Measurements from ENCODE around the gene FHIT. TPM values are rescaled to one million over a fixed set of nuclear protein-coding genes. Genes with fewer than 3 reads are reported as not detected.

FHIT gene
- total RNA-seq, 1 donor from 2014 or later, result 5.7 TPM

DNA sequence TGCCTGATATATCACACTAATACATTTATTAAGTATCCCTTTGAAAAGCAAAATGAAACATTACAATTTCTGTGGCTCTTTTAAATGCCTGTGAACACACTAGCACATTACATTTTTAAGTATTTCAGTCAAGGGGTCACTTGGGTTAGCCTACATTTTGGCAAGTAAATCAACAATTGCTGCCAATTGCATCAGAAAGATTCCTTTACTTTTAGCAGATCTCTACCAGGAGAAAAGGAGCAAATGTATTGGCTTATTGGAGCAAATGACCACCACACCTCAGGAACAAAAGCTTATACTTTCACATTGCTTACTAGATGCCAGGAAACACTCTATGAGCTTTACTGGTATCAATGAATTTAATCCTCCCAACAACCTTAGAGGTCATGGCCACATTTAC, 947.1 kb downstream of the FHIT start:
- H3K27ac ChIP-seq, result no peak overlapping the region

DNA sequence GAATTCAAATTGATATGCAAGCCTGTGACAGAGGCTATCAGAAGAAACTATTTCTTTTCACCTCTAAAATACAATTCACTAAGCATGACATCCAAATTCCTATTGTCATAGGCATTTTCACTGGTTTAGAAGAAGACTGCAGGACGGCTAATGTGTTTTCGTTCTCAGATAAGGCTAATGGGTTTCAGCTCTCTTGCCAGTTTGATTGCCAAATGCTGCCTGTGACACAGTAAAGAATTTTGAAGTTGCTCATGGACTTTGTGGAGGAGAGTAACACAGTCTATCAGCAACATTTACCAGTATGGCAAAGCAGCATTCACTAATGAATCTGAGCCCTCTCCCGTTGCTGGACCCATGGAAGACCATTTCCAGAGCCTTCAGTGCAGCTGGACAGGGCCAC, 948.1 kb downstream of the FHIT start:
- H3K27me3 ChIP-seq, result no peaks in the 10 kb centered on the region
- H3K79me2 ChIP-seq (ENCODE audit: low read depth), result no peaks in the 10 kb centered on the region
- H3K9me3 Mint-ChIP-seq, result no peaks in the 10 kb centered on the region
- H3K4me3 ChIP-seq, result no peak overlapping the region
- no peaks in the 10 kb centered on the region for H3K36me3 ChIP-seq
- H3K27ac ChIP-seq, result no peak overlapping the region
- H2AFZ ChIP-seq (replicated peaks), result no peak overlapping the region
- no peaks in the 10 kb centered on the region for H3K9me3 ChIP-seq (ENCODE audit: low read depth)
- no peaks in the 10 kb centered on the region for H3K4me1 ChIP-seq
- H3K4me2 ChIP-seq, result no peak overlapping the region
- no peaks in the 10 kb centered on the region for H3K27me3 Mint-ChIP-seq (ENCODE audit: insufficient read depth, low read depth)
- H3K9ac ChIP-seq, result no peak overlapping the region
- no peak for TF ChIP-seq EZH2 (IDR thresholded peaks at IDR 0.05)
- TF ChIP-seq, protein P1, sequence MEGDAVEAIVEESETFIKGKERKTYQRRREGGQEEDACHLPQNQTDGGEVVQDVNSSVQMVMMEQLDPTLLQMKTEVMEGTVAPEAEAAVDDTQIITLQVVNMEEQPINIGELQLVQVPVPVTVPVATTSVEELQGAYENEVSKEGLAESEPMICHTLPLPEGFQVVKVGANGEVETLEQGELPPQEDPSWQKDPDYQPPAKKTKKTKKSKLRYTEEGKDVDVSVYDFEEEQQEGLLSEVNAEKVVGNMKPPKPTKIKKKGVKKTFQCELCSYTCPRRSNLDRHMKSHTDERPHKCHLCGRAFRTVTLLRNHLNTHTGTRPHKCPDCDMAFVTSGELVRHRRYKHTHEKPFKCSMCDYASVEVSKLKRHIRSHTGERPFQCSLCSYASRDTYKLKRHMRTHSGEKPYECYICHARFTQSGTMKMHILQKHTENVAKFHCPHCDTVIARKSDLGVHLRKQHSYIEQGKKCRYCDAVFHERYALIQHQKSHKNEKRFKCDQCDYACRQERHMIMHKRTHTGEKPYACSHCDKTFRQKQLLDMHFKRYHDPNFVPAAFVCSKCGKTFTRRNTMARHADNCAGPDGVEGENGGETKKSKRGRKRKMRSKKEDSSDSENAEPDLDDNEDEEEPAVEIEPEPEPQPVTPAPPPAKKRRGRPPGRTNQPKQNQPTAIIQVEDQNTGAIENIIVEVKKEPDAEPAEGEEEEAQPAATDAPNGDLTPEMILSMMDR (IDR thresholded peaks at IDR 0.05), result no peak
- no peak for TF ChIP-seq EZH2phosphoT487 (IDR thresholded peaks at IDR 0.05)
- peaks cover 4% of the 10 kb centered on the region for H3K4me1 Mint-ChIP-seq
- no peak overlapping the region for H3K4me3 Mint-ChIP-seq
- H3F3A ChIP-seq (ENCODE audit: low read depth), result no peaks in the 10 kb centered on the region
- H4K20me1 ChIP-seq (ENCODE audit: low read depth), result no peaks in the 10 kb centered on the region
- no peak for DNase-seq (ENCODE audit: low spot score)
- H3K27ac Mint-ChIP-seq, result no peak overlapping the region
- H3K36me3 Mint-ChIP-seq, result peaks cover 1% of the 10 kb centered on the region

More for the DNA sequence above, 947.1 kb downstream of the FHIT start:
- H3K4me1 ChIP-seq, result peaks cover 2% of the 10 kb centered on the region
- no peak overlapping the region for H2AFZ ChIP-seq (replicated peaks)
- Mint-ChIP-seq H3K4me3 (no peak overlapping the region), H3K27ac (no peak overlapping the region), H3K4me1 (no peaks in the 10 kb centered on the region), H3K9me3 (no peaks in the 10 kb centered on the region), H3K27me3 (ENCODE audit: insufficient read depth, low read depth) (no peaks in the 10 kb centered on the region), H3K36me3 (peaks cover 1% of the 10 kb centered on the region)
- TF ChIP-seq EZH2phosphoT487 (IDR thresholded peaks at IDR 0.05) (no peak), EZH2 (IDR thresholded peaks at IDR 0.05) (no peak)
- TF ChIP-seq, protein P1 (IDR thresholded peaks at IDR 0.05), result no peak
- no peak overlapping the region for H3K9ac ChIP-seq
- no peaks in the 10 kb centered on the region for H3K9me3 ChIP-seq (ENCODE audit: low read depth)
- no peaks in the 10 kb centered on the region for H3K27me3 ChIP-seq
- H3K36me3 ChIP-seq, result no peaks in the 10 kb centered on the region
- no peak for DNase-seq (ENCODE audit: low spot score)
- no peaks in the 10 kb centered on the region for H3F3A ChIP-seq (ENCODE audit: low read depth)
- no peaks in the 10 kb centered on the region for H3K79me2 ChIP-seq (ENCODE audit: low read depth)
- H3K4me2 ChIP-seq, result no peak overlapping the region
- H3K4me3 ChIP-seq, result no peak overlapping the region
- H4K20me1 ChIP-seq (ENCODE audit: low read depth), result no peaks in the 10 kb centered on the region

DNA sequence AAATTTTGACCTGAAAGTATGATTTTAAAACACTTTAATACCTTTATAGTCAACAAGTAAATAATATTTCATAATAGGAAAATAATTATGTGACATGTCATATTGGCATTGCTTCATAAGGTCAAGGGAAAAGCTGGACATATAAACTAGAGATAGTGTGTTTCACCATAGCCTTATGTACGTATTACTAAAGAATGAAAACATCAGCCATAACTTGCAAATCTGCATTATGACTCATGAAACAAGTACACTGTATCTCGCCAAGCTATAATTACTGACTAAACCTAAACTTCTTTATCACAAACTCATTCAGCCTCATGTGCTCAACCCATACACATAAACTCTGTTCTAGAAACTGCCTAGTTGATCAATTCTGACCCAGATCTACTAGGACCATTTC, 950.1 kb downstream of the FHIT start:
- H3F3A ChIP-seq (ENCODE audit: low read depth), result no peaks in the 10 kb centered on the region
- H3K27ac ChIP-seq, result no peak overlapping the region
- Mint-ChIP-seq H3K4me3 (no peak overlapping the region), H3K27me3 (ENCODE audit: insufficient read depth, low read depth) (no peaks in the 10 kb centered on the region), H3K27ac (no peak overlapping the region), H3K36me3 (peaks cover 1% of the 10 kb centered on the region), H3K4me1 (peaks cover 4% of the 10 kb centered on the region), H3K9me3 (peaks cover 2% of the 10 kb centered on the region)
- no peak overlapping the region for H3K4me3 ChIP-seq
- H3K9me3 ChIP-seq (ENCODE audit: low read depth), result no peaks in the 10 kb centered on the region
- H4K20me1 ChIP-seq (ENCODE audit: low read depth), result no peaks in the 10 kb centered on the region
- no peak for DNase-seq (ENCODE audit: low spot score)
- H3K79me2 ChIP-seq (ENCODE audit: low read depth), result no peaks in the 10 kb centered on the region
- no peaks in the 10 kb centered on the region for H3K4me1 ChIP-seq
- no peak overlapping the region for H3K9ac ChIP-seq
- no peak overlapping the region for H2AFZ ChIP-seq (replicated peaks)
- H3K36me3 ChIP-seq, result no peaks in the 10 kb centered on the region
- TF ChIP-seq, protein P1 (IDR thresholded peaks at IDR 0.05), result no peak
- no peak for TF ChIP-seq EZH2phosphoT487 (IDR thresholded peaks at IDR 0.05)
- no peak for TF ChIP-seq EZH2 (IDR thresholded peaks at IDR 0.05)
- no peak overlapping the region for H3K4me2 ChIP-seq
- no peaks in the 10 kb centered on the region for H3K27me3 ChIP-seq

Data from neural progenitor cell (in vitro differentiated cells).